Adrenal gland (tissue), 19 donors: Measurements from ENCODE around the gene AWAT2. TPM values are rescaled to one million over a fixed set of nuclear protein-coding genes. Genes with fewer than 3 reads are reported as not detected.

Source experiments
- DNase-seq, 7 donors: peaks; one replicate each; pipeline ENCODE4 v3.0.0-alpha.2; 2019 to 2020
- H3K27ac ChIP-seq, 5 donors: fragments of 200-600 bp; sonication (generic) in 4 of 5; 1 replicate in 3 of 5; 2 replicates in 2 of 5; pipeline versions ENCODE4 v1.5.1 to v1.8.0; 2016 to 2020; ENCODE audit warnings: mild to moderate bottlenecking in 1 of 5
- H3K27me3 ChIP-seq: fragments of 200-600 bp; 2 replicates; pipeline ENCODE4 v1.8.0; 2021
- H3K36me3 ChIP-seq, 2 donors: fragments of 200-600 bp; replicated peaks in 1 of 2; 1 replicate in 1 of 2; 2 replicates in 1 of 2; pipeline versions ENCODE4 v1.5.1 to v1.8.0; 2018 to 2022
- H3K4me1 ChIP-seq, 2 donors: fragments of 200-600 bp; replicated peaks in 1 of 2; 1 replicate in 1 of 2; 2 replicates in 1 of 2; pipeline versions ENCODE4 v1.5.1 to v1.8.0; 2018 to 2021
- H3K4me3 ChIP-seq, 4 donors: fragments of 200-600 bp; sonication (generic) in 3 of 4; one replicate each; pipeline ENCODE4 v1.5.1; 2016 to 2018
- H3K9me3 ChIP-seq, 3 donors: fragments of 200-600 bp; sonication (generic) in 1 of 3; replicated peaks in 1 of 3; 1 replicate in 2 of 3; 2 replicates in 1 of 3; pipeline versions ENCODE4 v1.5.1 to v1.8.0; 2016 to 2021
- POLR2A ChIP-seq, 2 donors: fragments of 450-650 bp; IDR thresholded peaks; one replicate each; pipeline ENCODE4 v1.6.1; 2017; ENCODE audit warnings: antibody characterized with exemption in 2 of 2, mild to moderate bottlenecking in 2 of 2, moderate library complexity in 1 of 2
- WGBS, 4 donors: extraction: QIAGEN DNeasy Blood & Tissue Kit in 2 of 4; methylation state at CpG; one replicate each; pipeline versions ENCODE4 v1.1.5 to v1.1.7; 2013 to 2017; 5-methylcytosine and 5-hydroxymethylcytosine counted together
- intact Hi-C, 2 donors: fragments of 100-400 bp; cut with DNase I; formaldehyde crosslinking; loops; one replicate each; pipeline versions ENCODE4 v1.14.1 to v1.15.0; 2022 to 2023
- long read RNA-seq, 10 donors: library from polyadenylated mRNA in 3 of 10; unstranded in 2 of 10; stranded (forward) in 1 of 10; transcript quantifications; one replicate each; pipeline ENCODE4 v2.0.0 and lab custom pipeline, GENCODE V29; 2021 to 2026
- polyA plus RNA-seq, 3 donors: library from polyadenylated mRNA; stranded (reverse); fragments of 200-250 nt in 2 of 3; fragments of 350-450 nt in 1 of 3; fragmentation: Illumina TruSeq in 1 of 3; extraction: RNeasy Lipid Tissue Mini Kit (QIAGEN cat#74804) in 1 of 3; gene quantifications; one replicate each; pipeline ENCODE4 v1.2.3, GENCODE V29; 2013 to 2014
- total RNA-seq, 9 donors: library from RNA; depleted of rRNA in 4 of 9; stranded (reverse); fragments of >200 nt in 4 of 9; fragments of 120-200 nt in 1 of 9; fragmentation: NEBNext Ultra II Directional in 1 of 9; extraction: Animal tissue kit (Norgen Biotek cat#: 25700) in 1 of 9; gene quantifications; one replicate each; pipeline versions ENCODE4 v1.1.0 to v1.2.4, GENCODE V29; 2013 to 2023
- TF ChIP-seq, protein P1 (sequence below), 6 experiments: fragments of 450-650 bp in 4 of 6; fragments of 200-600 bp in 2 of 6; sonication (generic) in 1 of 6; IDR thresholded peaks; 1 replicate in 5 of 6; 2 replicates in 1 of 6; pipeline versions ENCODE4 v1.5.1 to v1.8.0; 2016 to 2021; ENCODE audit warnings: antibody characterized with exemption in 6 of 6, mild to moderate bottlenecking in 2 of 6, moderate library complexity in 1 of 6
- donor health status: healthy with polysubstance abuse.
- donor health status: Bipolar disorder and iron deficiency.
- donor health status: DM: yes; HTN: yes; CAD: no.
- donor health status: DM: no; HTN: no; CAD: no.
- donor health status: DM: no; HTN: no; CAD: no.
- donor health status: DM: yes; HTN: yes; CAD: no.

Gene AWAT2
- not detected for total RNA-seq
- polyA plus RNA-seq, result not detected
- long read RNA-seq, donor 1, result 0 reads
- long read RNA-seq, donor 2, result 0 reads
- long read RNA-seq, donor 3, result 0 reads
- long read RNA-seq, donor 4, result 0 reads
- long read RNA-seq, donor 5, result 0 reads
- long read RNA-seq, donor 6, result 0 reads
- long read RNA-seq, donor 7, result 0 reads
- long read RNA-seq, donor 8, result 0 reads
- long read RNA-seq, donor 9, result 0 reads
- long read RNA-seq, donor 10, result 0 reads

DNA sequence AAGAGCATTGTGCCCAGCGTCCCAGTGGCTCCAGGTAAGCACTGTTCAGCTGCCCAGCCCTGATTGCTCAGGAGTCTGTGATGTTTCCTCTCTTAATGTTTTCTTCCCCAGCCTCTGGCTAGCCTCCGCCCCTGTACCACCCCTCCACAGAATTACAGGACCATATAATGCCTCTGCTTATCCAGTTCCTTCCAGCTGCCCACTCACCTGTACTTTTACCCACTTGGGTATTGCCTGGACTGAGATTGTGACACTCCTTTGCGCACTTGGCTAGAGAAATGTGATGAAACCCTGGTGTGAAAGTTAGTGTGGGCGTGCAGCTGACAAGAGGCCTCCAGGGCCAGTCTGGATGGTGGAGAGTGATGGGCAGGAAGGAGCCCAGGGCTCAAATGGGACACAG lies at the start of gene AWAT2:
AWAT2 (minus strand) TSS at position 14 of the 400 bp plus-strand sequence; CDS start at position 8, 6 bp downstream.
- no peaks in the 10 kb centered on the region for H3K4me1 ChIP-seq
- H3K9me3 ChIP-seq, result no peaks in the 10 kb centered on the region
- no peak within 1 kb of the TSS for H3K27ac ChIP-seq
- 56 to 91% (median 82%) methylated on average over 4 of the region's 4 CpGs for WGBS, 4 donors
- peaks cover 52% of the 10 kb centered on the region for H3K27me3 ChIP-seq
- H3K36me3 ChIP-seq, result no peaks in the 10 kb centered on the region
- DNase-seq, result no peak
- TF ChIP-seq, protein P1, sequence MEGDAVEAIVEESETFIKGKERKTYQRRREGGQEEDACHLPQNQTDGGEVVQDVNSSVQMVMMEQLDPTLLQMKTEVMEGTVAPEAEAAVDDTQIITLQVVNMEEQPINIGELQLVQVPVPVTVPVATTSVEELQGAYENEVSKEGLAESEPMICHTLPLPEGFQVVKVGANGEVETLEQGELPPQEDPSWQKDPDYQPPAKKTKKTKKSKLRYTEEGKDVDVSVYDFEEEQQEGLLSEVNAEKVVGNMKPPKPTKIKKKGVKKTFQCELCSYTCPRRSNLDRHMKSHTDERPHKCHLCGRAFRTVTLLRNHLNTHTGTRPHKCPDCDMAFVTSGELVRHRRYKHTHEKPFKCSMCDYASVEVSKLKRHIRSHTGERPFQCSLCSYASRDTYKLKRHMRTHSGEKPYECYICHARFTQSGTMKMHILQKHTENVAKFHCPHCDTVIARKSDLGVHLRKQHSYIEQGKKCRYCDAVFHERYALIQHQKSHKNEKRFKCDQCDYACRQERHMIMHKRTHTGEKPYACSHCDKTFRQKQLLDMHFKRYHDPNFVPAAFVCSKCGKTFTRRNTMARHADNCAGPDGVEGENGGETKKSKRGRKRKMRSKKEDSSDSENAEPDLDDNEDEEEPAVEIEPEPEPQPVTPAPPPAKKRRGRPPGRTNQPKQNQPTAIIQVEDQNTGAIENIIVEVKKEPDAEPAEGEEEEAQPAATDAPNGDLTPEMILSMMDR (IDR thresholded peaks at IDR 0.05), result no peak
- TF ChIP-seq POLR2A (IDR thresholded peaks at IDR 0.05), result no peak
- H3K4me3 ChIP-seq, result no peak within 1 kb of the TSS
- intact Hi-C loops, result no loop called here

DNA sequence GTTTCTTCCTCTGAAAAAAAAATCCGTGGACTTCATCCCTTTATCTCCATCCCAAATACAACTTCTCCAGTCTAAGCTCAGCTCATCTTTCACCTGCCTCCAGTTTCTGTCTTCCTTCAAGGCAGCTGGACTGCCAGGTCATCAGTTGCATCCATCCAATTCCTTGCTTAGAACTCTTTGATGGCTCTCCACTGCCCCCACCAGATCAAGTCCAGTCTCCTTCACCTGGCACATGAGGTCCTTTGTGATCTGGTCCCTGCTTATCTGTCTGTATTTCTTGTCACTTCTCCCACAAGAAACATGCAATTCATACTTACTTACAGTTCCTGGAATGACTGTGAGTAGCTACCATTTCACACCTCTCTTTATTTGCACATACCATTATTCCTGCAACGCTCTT lies 46.3 kb upstream of the AWAT2 start:
- Histone ChIP-seq H3K27ac (no peak overlapping the region), H3K9me3 (no peaks in the 10 kb centered on the region), H3K4me3 (no peak overlapping the region), H3K4me1 (no peaks in the 10 kb centered on the region), H3K36me3 (no peaks in the 10 kb centered on the region), H3K27me3 (peaks cover 13% of the 10 kb centered on the region)
- intact Hi-C loops, result loop anchor here (5.0 to 10.0 kb wide), 3 partner anchors 61 to 604 kb away; partner anchors contain the start of gene NALF2 (in 1 of the 2)
- TF ChIP-seq, protein P1 (IDR thresholded peaks at IDR 0.05), result peak in 1 of 6 experiments; percentile 9
- TF ChIP-seq POLR2A (IDR thresholded peaks at IDR 0.05), result no peak
- DNase-seq, result peak in 2 of 7 donors; percentile 2 to 46
- WGBS, 4 donors, result 53 to 72% (median 62%) methylated on average over 2 of the region's 2 CpGs

DNA sequence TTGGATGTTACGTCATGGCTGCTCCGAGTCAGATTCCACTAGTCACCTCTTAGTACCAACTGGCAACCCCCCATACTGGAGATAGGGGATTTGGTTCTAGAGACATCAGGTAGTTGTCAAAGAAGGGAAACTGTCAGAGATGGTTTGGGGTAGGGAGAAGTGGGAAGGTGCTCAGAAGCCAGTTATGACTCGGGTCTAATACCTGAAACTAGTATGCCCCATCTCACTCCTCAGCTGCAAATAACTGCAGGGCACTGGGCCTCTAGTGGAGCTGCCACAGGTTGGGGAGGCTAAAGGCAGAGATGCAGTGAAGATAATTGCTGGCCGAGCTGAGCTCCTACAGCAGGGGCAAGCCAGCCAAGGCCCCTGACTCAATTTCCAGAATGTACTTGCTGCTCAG lies 42.5 kb upstream of the AWAT2 start:
- intact Hi-C loops, result loop anchor here (10.0 kb wide), 2 partner anchors 57 to 587 kb away; partner anchors contain the start of gene NALF2 (in 1 of the 2)
- peaks cover 4% of the 10 kb centered on the region for H3K27me3 ChIP-seq
- H3K36me3 ChIP-seq, result no peaks in the 10 kb centered on the region
- 73 to 88% (median 86%) methylated on average over 3 to 4 of the region's 4 CpGs for WGBS, 4 donors
- H3K4me1 ChIP-seq, result no peaks in the 10 kb centered on the region
- no peak overlapping the region for H3K27ac ChIP-seq
- no peaks in the 10 kb centered on the region for H3K9me3 ChIP-seq
- no peak for TF ChIP-seq POLR2A (IDR thresholded peaks at IDR 0.05)
- TF ChIP-seq, protein P1 (IDR thresholded peaks at IDR 0.05), result no peak
- H3K4me3 ChIP-seq, result no peak overlapping the region
- no peak for DNase-seq

- Histone ChIP-seq H3K4me1 (no peaks in the 10 kb centered on the region), H3K27me3 (peaks cover 4% of the 10 kb centered on the region), H3K36me3 (no peaks in the 10 kb centered on the region), H3K9me3 (no peaks in the 10 kb centered on the region), H3K4me3 (no peak overlapping the region), H3K27ac (no peak overlapping the region)
- TF ChIP-seq, protein P1 (IDR thresholded peaks at IDR 0.05), result no peak
- no peak for TF ChIP-seq POLR2A (IDR thresholded peaks at IDR 0.05)
- intact Hi-C loops, result loop anchor here (10.0 kb wide), 2 partner anchors 55 to 585 kb away; partner anchors contain the start of gene NALF2 (in 1 of the 2)
- DNase-seq, result peak in 1 of 7 donors; percentile 2
- WGBS, 4 donors, result 29 to 41% (median 34%) methylated on average over 1 of the region's 1 CpG
Measured at GRCh38 chrX:70089604-70090297, 40.0 kb upstream of the AWAT2 start.
